A673 (cell line): ENCODE results near the gene BHMT. TPM values are rescaled to one million over a fixed set of nuclear protein-coding genes. Genes with fewer than 3 reads are reported as not detected.

Experiments used
- BruUV-seq: library from RNA; stranded (reverse); fragments of 400-500 nt; replicated peaks from 2 replicates; lab custom pipeline; 2021; lab: Mats Ljungman, UMichigan
- CTCF ChIA-PET: fragments of 300-600 bp; sonication (Branson Sonifier 250); formaldehyde crosslinking; loops from one replicate; lab custom pipeline; 2022; ENCODE audit warnings: antibody characterized with exemption; lab: Charles Lee
- POLR2A ChIA-PET: fragments of 300-600 bp; sonication (Branson Sonifier 250); formaldehyde crosslinking; loops from one replicate; lab custom pipeline; 2022; ENCODE audit warnings: antibody characterized with exemption; ENCODE audit not compliant: low non-redundant PET; lab: Charles Lee
- DNase-seq: peaks from one replicate; pipeline ENCODE4 v3.0.0-alpha.2; 2015; ENCODE audit warnings: low spot score
- H3K27ac ChIP-seq: fragments of 200-600 bp; sonication (generic); 2 replicates; pipeline ENCODE4 v1.5.1; 2016; ENCODE audit warnings: mixed run types, low read depth, mild to moderate bottlenecking, mixed read lengths, antibody characterized with exemption, low read length; ENCODE audit not compliant: poor library complexity, severe bottlenecking
- H3K27me3 ChIP-seq: fragments of 200-600 bp; sonication (generic); replicated peaks from 2 replicates; pipeline ENCODE4 v1.6.1; 2017; ENCODE audit warnings: mixed run types, low read depth, mild to moderate bottlenecking, mixed read lengths, antibody characterized with exemption, low read length; ENCODE audit not compliant: insufficient read depth, poor library complexity
- H3K36me3 ChIP-seq: fragments of 200-600 bp; sonication (generic); 2 replicates; pipeline ENCODE4 v1.6.1; 2016; ENCODE audit warnings: mixed run types, mild to moderate bottlenecking, mixed read lengths, antibody characterized with exemption, low read length; ENCODE audit not compliant: insufficient read depth, poor library complexity, severe bottlenecking
- H3K4me1 ChIP-seq: fragments of 200-600 bp; sonication (generic); 2 replicates; pipeline ENCODE4 v1.6.1; 2017; ENCODE audit warnings: mixed run types, mild to moderate bottlenecking, mixed read lengths, antibody characterized with exemption, low read length; ENCODE audit not compliant: insufficient read depth, poor library complexity, severe bottlenecking
- H3K4me3 ChIP-seq: fragments of 200-600 bp; sonication (generic); 2 replicates; pipeline ENCODE4 v1.5.1; 2016; ENCODE audit warnings: low read depth, mixed run types, mild to moderate bottlenecking, mixed read lengths, low read length; ENCODE audit not compliant: poor library complexity, severe bottlenecking
- H3K9me3 ChIP-seq: fragments of 200-600 bp; sonication (generic); 2 replicates; pipeline ENCODE4 v1.6.1; 2016; ENCODE audit warnings: mixed run types, low read depth, mild to moderate bottlenecking, mixed read lengths, antibody characterized with exemption, low read length; ENCODE audit not compliant: poor library complexity, severe bottlenecking
- EZH2 ChIP-seq: fragments of 200-600 bp; sonication (generic); IDR thresholded peaks from 2 replicates; pipeline ENCODE4 v1.6.1; 2017; ENCODE audit warnings: borderline replicate concordance, low read depth, mild to moderate bottlenecking, mixed read lengths, antibody characterized with exemption, low read length; ENCODE audit not compliant: poor library complexity, severe bottlenecking
- intact Hi-C: fragments of 100-400 bp; cut with micrococcal nuclease; formaldehyde crosslinking; loops from one replicate; pipeline ENCODE4 v1.10.0; 2022; ENCODE audit not compliant: unreplicated experiment
- total RNA-seq: library from RNA; stranded (reverse); gene quantifications from 2 replicates; pipeline ENCODE4 v1.2.3, GENCODE V29; 2021
- TF ChIP-seq, protein P1 (sequence below): fragments of 300-800, 200-600 bp; sonication (generic); conservative IDR thresholded peaks from 2 replicates; pipeline ENCODE4 v1.5.1; 2017; ENCODE audit warnings: low read depth, mild to moderate bottlenecking, antibody characterized with exemption, low read length, moderate library complexity, mixed read lengths

Gene BHMT
- total RNA-seq, 1 experiment from 2014 or later, result not detected

DNA sequence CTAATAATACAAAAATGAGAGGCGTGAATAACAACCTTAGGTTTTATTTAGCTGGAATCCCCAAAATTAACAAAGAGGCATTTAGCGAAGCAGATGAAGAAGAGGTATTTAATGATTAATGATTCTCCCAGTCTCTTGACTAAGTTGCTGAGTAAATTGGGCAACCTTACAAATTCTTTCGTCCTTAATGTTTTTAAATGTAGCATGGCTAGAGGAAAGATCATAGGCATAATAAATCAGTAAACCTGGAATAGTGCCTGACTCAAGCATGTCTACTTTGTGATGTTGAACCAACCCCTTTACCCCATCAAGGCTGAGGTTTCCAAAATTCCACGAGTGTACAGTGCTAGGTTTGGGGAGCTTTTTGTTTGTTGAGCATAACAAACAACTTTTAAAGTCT is 7.9 kb downstream of the BHMT start:
- ChIA-PET POLR2A (no interaction called here), CTCF (no interaction called here)
- no peak for DNase-seq
- Histone ChIP-seq H3K36me3 (no peaks in the 10 kb centered on the region), H3K27ac (no peak overlapping the region), H3K27me3 (peaks cover 12% of the 10 kb centered on the region), H3K4me1 (no peaks in the 10 kb centered on the region), H3K4me3 (no peak overlapping the region), H3K9me3 (no peaks in the 10 kb centered on the region)
- TF ChIP-seq, protein P1, sequence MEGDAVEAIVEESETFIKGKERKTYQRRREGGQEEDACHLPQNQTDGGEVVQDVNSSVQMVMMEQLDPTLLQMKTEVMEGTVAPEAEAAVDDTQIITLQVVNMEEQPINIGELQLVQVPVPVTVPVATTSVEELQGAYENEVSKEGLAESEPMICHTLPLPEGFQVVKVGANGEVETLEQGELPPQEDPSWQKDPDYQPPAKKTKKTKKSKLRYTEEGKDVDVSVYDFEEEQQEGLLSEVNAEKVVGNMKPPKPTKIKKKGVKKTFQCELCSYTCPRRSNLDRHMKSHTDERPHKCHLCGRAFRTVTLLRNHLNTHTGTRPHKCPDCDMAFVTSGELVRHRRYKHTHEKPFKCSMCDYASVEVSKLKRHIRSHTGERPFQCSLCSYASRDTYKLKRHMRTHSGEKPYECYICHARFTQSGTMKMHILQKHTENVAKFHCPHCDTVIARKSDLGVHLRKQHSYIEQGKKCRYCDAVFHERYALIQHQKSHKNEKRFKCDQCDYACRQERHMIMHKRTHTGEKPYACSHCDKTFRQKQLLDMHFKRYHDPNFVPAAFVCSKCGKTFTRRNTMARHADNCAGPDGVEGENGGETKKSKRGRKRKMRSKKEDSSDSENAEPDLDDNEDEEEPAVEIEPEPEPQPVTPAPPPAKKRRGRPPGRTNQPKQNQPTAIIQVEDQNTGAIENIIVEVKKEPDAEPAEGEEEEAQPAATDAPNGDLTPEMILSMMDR, result no peak
- no TSS peak for BruUV-seq
- intact Hi-C loops, result no loop called here

DNA sequence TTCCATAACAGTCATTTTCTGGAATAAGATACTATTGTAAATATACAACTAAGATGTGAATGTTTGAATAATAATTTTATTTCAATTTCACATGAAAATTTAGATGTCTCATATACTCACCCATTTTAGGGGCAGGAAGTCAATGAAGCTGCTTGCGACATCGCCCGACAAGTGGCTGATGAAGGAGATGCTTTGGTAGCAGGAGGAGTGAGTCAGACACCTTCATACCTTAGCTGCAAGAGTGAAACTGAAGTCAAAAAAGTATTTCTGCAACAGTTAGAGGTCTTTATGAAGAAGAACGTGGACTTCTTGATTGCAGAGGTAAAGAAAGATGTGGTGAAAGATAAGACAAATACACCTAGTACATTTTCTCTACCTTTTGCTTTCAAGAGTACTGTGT is 8.6 kb downstream of the BHMT start:
- H3K27me3 ChIP-seq, result peaks cover 5% of the 10 kb centered on the region
- POLR2A ChIA-PET, result no interaction called here
- no peak for DNase-seq
- H3K9me3 ChIP-seq, result no peaks in the 10 kb centered on the region
- no peaks in the 10 kb centered on the region for H3K4me1 ChIP-seq
- no peaks in the 10 kb centered on the region for H3K36me3 ChIP-seq
- BruUV-seq, result no TSS peak
- TF ChIP-seq EZH2, result no peak
- TF ChIP-seq, protein P1, result no peak
- CTCF ChIA-PET, result no interaction called here
- H3K4me3 ChIP-seq, result no peak overlapping the region
- no peak overlapping the region for H3K27ac ChIP-seq
- intact Hi-C loops, result no loop called here

DNA sequence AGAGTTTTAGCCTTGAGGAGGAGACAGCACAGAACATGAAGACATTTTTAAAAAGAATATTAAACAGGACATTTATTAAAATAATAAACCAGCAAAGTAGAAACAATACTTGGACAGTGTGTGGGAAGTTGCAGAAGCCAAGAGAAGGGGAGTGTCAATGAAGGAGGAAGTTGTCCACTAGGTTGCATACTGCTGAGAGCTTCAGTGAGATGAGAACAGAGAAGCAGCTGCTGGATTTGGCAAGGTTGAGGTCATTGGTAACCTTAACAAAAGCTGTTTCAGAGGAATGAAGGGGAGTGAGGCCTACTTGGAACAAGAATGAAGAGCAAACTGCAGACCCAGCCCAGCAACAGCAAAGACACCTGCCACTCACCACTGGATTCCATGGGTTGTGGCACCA is 11.4 kb downstream of the BHMT start:
- intact Hi-C loops, result no loop called here
- ChIA-PET POLR2A (no interaction called here), CTCF (no interaction called here)
- no TSS peak for BruUV-seq
- Histone ChIP-seq H3K36me3 (no peaks in the 10 kb centered on the region), H3K9me3 (no peaks in the 10 kb centered on the region), H3K4me1 (no peaks in the 10 kb centered on the region), H3K27ac (no peak overlapping the region), H3K4me3 (no peak overlapping the region), H3K27me3 (no peaks in the 10 kb centered on the region)
- DNase-seq, result no peak
- TF ChIP-seq, protein P1, result no peak
- TF ChIP-seq EZH2, result no peak
